Measurements from ENCODE around the gene SPTB.

SPTB gene

GRCh38 chr14:64765740-64766302, 113.9 kb downstream of the SPTB start:
- DNase-seq (ENCODE audit: low spot score) = no peak

GRCh38 chr14:64764641-64765520, 114.8 kb downstream of the SPTB start:
- peak; percentile 76 for DNase-seq (ENCODE audit: low spot score)

GRCh38 chr14:64763801-64764621, 115.7 kb downstream of the SPTB start:
- no peak for DNase-seq (ENCODE audit: low spot score)

GRCh38 chr14:64763085-64763782, 116.5 kb downstream of the SPTB start:
- DNase-seq (ENCODE audit: low spot score) = no peak

- no peak for DNase-seq (ENCODE audit: low spot score)
Observed at GRCh38 chr14:64762044-64763034, 117.4 kb downstream of the SPTB start.

GRCh38 chr14:64761441-64762043, 118.2 kb downstream of the SPTB start:
- DNase-seq (ENCODE audit: low spot score) = peak; percentile 7

- no peak for DNase-seq (ENCODE audit: low spot score)
Observed at GRCh38 chr14:64760916-64761315, 118.8 kb downstream of the SPTB start.

GRCh38 chr14:64760146-64760755, 119.5 kb downstream of the SPTB start:
- peak; percentile 64 for DNase-seq (ENCODE audit: low spot score)

- DNase-seq (ENCODE audit: low spot score) = no peak
Observed at GRCh38 chr14:64759555-64759938, 120.2 kb downstream of the SPTB start.

GRCh38 chr14:64758691-64759554, 120.8 kb downstream of the SPTB start:
- DNase-seq (ENCODE audit: low spot score) = no peak

- no peak for DNase-seq (ENCODE audit: low spot score)
Observed at GRCh38 chr14:64758025-64758521, 121.6 kb downstream of the SPTB start.

GRCh38 chr14:64757601-64758000, 122.1 kb downstream of the SPTB start:
- DNase-seq (ENCODE audit: low spot score) = no peak

GRCh38 chr14:64756712-64757111, 123.0 kb downstream of the SPTB start:
- no peak for DNase-seq (ENCODE audit: low spot score)

GRCh38 chr14:64755781-64756221, 123.9 kb downstream of the SPTB start:
- peak; percentile 70 for DNase-seq (ENCODE audit: low spot score)

GRCh38 chr14:64754685-64755084, 125.0 kb downstream of the SPTB start:
- DNase-seq (ENCODE audit: low spot score) = no peak

- DNase-seq (ENCODE audit: low spot score) = no peak
Observed at GRCh38 chr14:64753999-64754398, 125.7 kb downstream of the SPTB start.

GRCh38 chr14:64753374-64753773, 126.3 kb downstream of the SPTB start:
- no peak for DNase-seq (ENCODE audit: low spot score)

- DNase-seq (ENCODE audit: low spot score) = no peak
Observed at GRCh38 chr14:64752909-64753308, 126.8 kb downstream of the SPTB start.
